ENCODE data around the gene CIRBP.

CIRBP gene

GRCh38 chr19:1269065-1269477 is at the start of gene CIRBP:
TSS of gene CIRBP (plus strand) at chr19:1269332. CDS start at chr19:1270934, 1,602 bp downstream.
- DNase-seq (ENCODE audit: low read depth) = peak; percentile 99

GRCh38 chr19:1219786-1220476 is 49.2 kb upstream of the CIRBP start:
- DNase-seq (ENCODE audit: low read depth) = no peak

- no peak for DNase-seq (ENCODE audit: low read depth)
Observed at GRCh38 chr19:1220477-1220930, 48.6 kb upstream of the CIRBP start.

- DNase-seq (ENCODE audit: low read depth) = no peak
Observed at GRCh38 chr19:1220976-1221903, 47.9 kb upstream of the CIRBP start.

- no peak for DNase-seq (ENCODE audit: low read depth)
Observed at GRCh38 chr19:1221904-1222255, 47.3 kb upstream of the CIRBP start.

GRCh38 chr19:1222394-1222793 is 46.7 kb upstream of the CIRBP start:
- DNase-seq (ENCODE audit: low read depth) = no peak

- DNase-seq (ENCODE audit: low read depth) = no peak
Observed at GRCh38 chr19:1223018-1223855, 45.9 kb upstream of the CIRBP start.

GRCh38 chr19:1224047-1224825 is 44.9 kb upstream of the CIRBP start:
- DNase-seq (ENCODE audit: low read depth) = no peak

GRCh38 chr19:1224847-1225246 is 44.3 kb upstream of the CIRBP start:
- no peak for DNase-seq (ENCODE audit: low read depth)

GRCh38 chr19:1225440-1226226 is 43.5 kb upstream of the CIRBP start:
- DNase-seq (ENCODE audit: low read depth) = no peak

GRCh38 chr19:1226227-1226518 is 43.0 kb upstream of the CIRBP start:
- no peak for DNase-seq (ENCODE audit: low read depth)

- no peak for DNase-seq (ENCODE audit: low read depth)
Observed at GRCh38 chr19:1226522-1227303, 42.4 kb upstream of the CIRBP start.

- DNase-seq (ENCODE audit: low read depth) = no peak
Observed at GRCh38 chr19:1227304-1228054, 41.7 kb upstream of the CIRBP start.

- DNase-seq (ENCODE audit: low read depth) = no peak
Observed at GRCh38 chr19:1228161-1228957, 40.8 kb upstream of the CIRBP start.

GRCh38 chr19:1229056-1229923 is 39.8 kb upstream of the CIRBP start:
- no peak for DNase-seq (ENCODE audit: low read depth)

- no peak for DNase-seq (ENCODE audit: low read depth)
Observed at GRCh38 chr19:1229924-1230782, 39.0 kb upstream of the CIRBP start.
